ENCODE results near the gene VRK1. TPM values are rescaled to one million over a fixed set of nuclear protein-coding genes. Genes with fewer than 3 reads are reported as not detected.

Gene VRK1
- total RNA-seq, 1 donor from 2014 or later = 9.0 TPM

GRCh38 chr14:96790706-96791105 lies 6.5 kb upstream of the VRK1 start:
- DNase-seq (ENCODE audit: low spot score) = no peak

- no peak for DNase-seq (ENCODE audit: low spot score)
Observed at GRCh38 chr14:96792003-96792402, 5.2 kb upstream of the VRK1 start.

GRCh38 chr14:96792591-96792990 lies 4.6 kb upstream of the VRK1 start:
- no peak for DNase-seq (ENCODE audit: low spot score)

GRCh38 chr14:96793547-96793946 lies 3.6 kb upstream of the VRK1 start:
- DNase-seq (ENCODE audit: low spot score) = no peak

- DNase-seq (ENCODE audit: low spot score) = no peak
Observed at GRCh38 chr14:96795109-96795828, 1.9 kb upstream of the VRK1 start.

- no peak for DNase-seq (ENCODE audit: low spot score)
Observed at GRCh38 chr14:96797582-96798349, 584 bp downstream of the VRK1 start.

GRCh38 chr14:96798956-96799355 lies 1.8 kb downstream of the VRK1 start:
- no peak for DNase-seq (ENCODE audit: low spot score)

- no peak for DNase-seq (ENCODE audit: low spot score)
Observed at GRCh38 chr14:96799489-96800054, 2.4 kb downstream of the VRK1 start.

GRCh38 chr14:96801931-96802330 lies 4.7 kb downstream of the VRK1 start:
- no peak for DNase-seq (ENCODE audit: low spot score)

- no peak for DNase-seq (ENCODE audit: low spot score)
Observed at GRCh38 chr14:96802963-96803362, 5.8 kb downstream of the VRK1 start.

- no peak for DNase-seq (ENCODE audit: low spot score)
Observed at GRCh38 chr14:96803958-96804357, 6.8 kb downstream of the VRK1 start.

- no peak for DNase-seq (ENCODE audit: low spot score)
Observed at GRCh38 chr14:96804895-96805294, 7.7 kb downstream of the VRK1 start.

- DNase-seq (ENCODE audit: low spot score) = no peak
Observed at GRCh38 chr14:96805956-96806355, 8.8 kb downstream of the VRK1 start.

- no peak for DNase-seq (ENCODE audit: low spot score)
Observed at GRCh38 chr14:96806836-96807235, 9.7 kb downstream of the VRK1 start.

GRCh38 chr14:96808619-96809406 lies 11.6 kb downstream of the VRK1 start:
- no peak for DNase-seq (ENCODE audit: low spot score)

- no peak for DNase-seq (ENCODE audit: low spot score)
Observed at GRCh38 chr14:96811265-96811664, 14.1 kb downstream of the VRK1 start.

GRCh38 chr14:96811985-96812667 lies 14.9 kb downstream of the VRK1 start:
- DNase-seq (ENCODE audit: low spot score) = no peak

GRCh38 chr14:96816281-96816680 lies 19.1 kb downstream of the VRK1 start:
- DNase-seq (ENCODE audit: low spot score) = no peak

- DNase-seq (ENCODE audit: low spot score) = no peak
Observed at GRCh38 chr14:96817750-96818666, 20.8 kb downstream of the VRK1 start.

- no peak for DNase-seq (ENCODE audit: low spot score)
Observed at GRCh38 chr14:96821501-96821900, 24.3 kb downstream of the VRK1 start.

Data from mesenteric fat pad (tissue), 1 donor.